HepG2 (cell line): ENCODE results near the gene FOSL2. TPM values are rescaled to one million over a fixed set of nuclear protein-coding genes. Genes with fewer than 3 reads are reported as not detected.

Experiments used
- ATF7 ChIP-seq, 2 experiments: fragments of 450-650 bp in 1 of 2; sonication (generic) in 1 of 2; formaldehyde crosslinking in 1 of 2; IDR thresholded peaks; 2 replicates each; pipeline versions ENCODE4 v1.4.0 to v1.6.1; 2016 to 2020; ENCODE audit warnings: antibody characterized with exemption in 1 of 2, mild to moderate bottlenecking in 1 of 2, missing genetic modification reagents in 1 of 2
- CREM ChIP-seq, 2 experiments: sonication (generic) in 1 of 2; formaldehyde crosslinking in 1 of 2; IDR thresholded peaks; 2 replicates each; pipeline versions ENCODE4 v1.4.0 to v1.6.1; 2016 to 2020; ENCODE audit warnings: antibody characterized with exemption in 1 of 2, mild to moderate bottlenecking in 1 of 2, missing genetic modification reagents in 1 of 2
- DZIP1 ChIP-seq: sonication (generic); formaldehyde crosslinking; IDR thresholded peaks from 2 replicates; pipeline ENCODE4 v1.5.0; 2020; ENCODE audit warnings: mild to moderate bottlenecking, missing genetic modification reagents
- EHMT2 ChIP-seq: fragments of 200-600 bp; sonication (generic); IDR thresholded peaks from 2 replicates; pipeline ENCODE4 v1.7.0; 2017; ENCODE audit warnings: antibody characterized with exemption, low read depth, low read length, borderline replicate concordance
- FOXA1 ChIP-seq, 2 experiments: fragments of 450-650 bp in 1 of 2; sonication (generic) in 1 of 2; formaldehyde crosslinking in 1 of 2; IDR thresholded peaks; 2 replicates each; pipeline versions ENCODE4 v1.4.0 to v1.6.1; 2016 to 2020; ENCODE audit warnings: missing genetic modification reagents in 1 of 2
- GABPA ChIP-seq, 2 experiments: IDR thresholded peaks; 2 replicates each; pipeline ENCODE4 v1.6.1; 2011 to 2016; ENCODE audit warnings: low read depth in 2 of 2, low read length in 1 of 2, missing biosample characterization in 1 of 2, missing genetic modification characterization in 1 of 2
- HIVEP1 ChIP-seq: sonication (generic); formaldehyde crosslinking; IDR thresholded peaks from 2 replicates; pipeline ENCODE4 v1.4.0; 2020; ENCODE audit warnings: mild to moderate bottlenecking, missing genetic modification reagents
- PRMT3 ChIP-seq: sonication (generic); formaldehyde crosslinking; IDR thresholded peaks from 2 replicates; pipeline ENCODE4 v1.8.1; 2022; ENCODE audit warnings: low read depth, mild to moderate bottlenecking, moderate library complexity, missing genetic modification reagents, borderline replicate concordance
- PRPF4 ChIP-seq: fragments of 200-400 bp; formaldehyde crosslinking; IDR thresholded peaks from 2 replicates; pipeline ENCODE4 v1.6.1; 2016; ENCODE audit warnings: low read length, low read depth; ENCODE audit not compliant: poor library complexity, severe bottlenecking
- RARG ChIP-seq: sonication (generic); formaldehyde crosslinking; IDR thresholded peaks from 2 replicates; pipeline ENCODE4 v1.4.0; 2020; ENCODE audit warnings: low read depth, mild to moderate bottlenecking, missing genetic modification reagents
- TRIM24 ChIP-seq: sonication (generic); formaldehyde crosslinking; IDR thresholded peaks from 2 replicates; pipeline ENCODE4 v1.8.0; 2022; ENCODE audit warnings: mild to moderate bottlenecking, missing genetic modification reagents
- USF2 ChIP-seq, 2 experiments: sonication (generic) in 1 of 2; formaldehyde crosslinking in 1 of 2; IDR thresholded peaks; 2 replicates each; pipeline versions ENCODE4 v1.5.1 to v1.6.1; 2011 to 2020; ENCODE audit warnings: borderline replicate concordance in 1 of 2, low read depth in 1 of 2, low read length in 1 of 2, mild to moderate bottlenecking in 1 of 2, missing genetic modification reagents in 1 of 2, moderate library complexity in 1 of 2
- ZBTB26 ChIP-seq: IDR thresholded peaks from 2 replicates; pipeline ENCODE4 v1.6.1; 2016; ENCODE audit warnings: missing compliant biosample characterization, missing genetic modification reagents, borderline replicate concordance
- ZNF101 ChIP-seq: sonication (generic); formaldehyde crosslinking; IDR thresholded peaks from 2 replicates; pipeline ENCODE4 v1.4.0; 2020; ENCODE audit warnings: mild to moderate bottlenecking, low read depth, missing genetic modification reagents, borderline replicate concordance
- ZNF660 ChIP-seq: sonication (generic); formaldehyde crosslinking; IDR thresholded peaks from 2 replicates; pipeline ENCODE4 v1.5.1; 2020; ENCODE audit warnings: mild to moderate bottlenecking, low read depth, missing genetic modification reagents, borderline replicate concordance
- ZNF691 ChIP-seq: sonication (generic); formaldehyde crosslinking; IDR thresholded peaks from 2 replicates; pipeline ENCODE4 v1.4.0; 2020; ENCODE audit warnings: missing genetic modification reagents, low read depth, mild to moderate bottlenecking, borderline replicate concordance
- ZNF766 ChIP-seq: sonication (generic); formaldehyde crosslinking; IDR thresholded peaks from 2 replicates; pipeline ENCODE4 v1.5.0; 2020; ENCODE audit warnings: missing genetic modification reagents, borderline replicate concordance
- polyA plus RNA-seq, 8 experiments: library from polyadenylated mRNA; depleted of rRNA in 3 of 8; stranded (reverse) in 7 of 8; unstranded in 1 of 8; fragments of >200 nt; fragmentation: Illumina TruSeq in 4 of 8; extraction: Trizol in 4 of 8; gene quantifications; 2 replicates each; pipeline versions ENCODE4 v1.2.1 to v1.2.3, GENCODE V29; 2011 to 2016; ENCODE audit warnings: low read depth in 4 of 8, missing spikeins in 1 of 8, mixed read lengths in 1 of 8; ENCODE audit not compliant: insufficient read depth in 1 of 8
- total RNA-seq, 5 experiments: library from RNA; depleted of rRNA; stranded (reverse); fragments of >200 nt; fragmentation: Illumina TruSeq; extraction: Trizol; gene quantifications; 2 replicates each; pipeline ENCODE4 v1.2.3, GENCODE V29; 2016; ENCODE audit warnings: low read depth in 1 of 5

Gene FOSL2
- total and polyA plus RNA-seq, 2 of the 13 experiments (the other 11 are each of a cell fraction or from before 2014, with no cell fraction given): 3.4 to 18.1 TPM

- TF ChIP-seq DZIP1 (CRISPR knock-in tag) (no peak), PRPF4 (no peak), HIVEP1 (CRISPR knock-in tag) (no peak), USF2 (IDR thresholded peaks at IDR 0.05; ENCODE audit: low read depth, low read length) (no peak), USF2 (CRISPR knock-in tag; IDR thresholded peaks at IDR 0.05; ENCODE audit: borderline replicate concordance) (no peak), RARG (CRISPR knock-in tag) (no peak), GABPA (IDR thresholded peaks at IDR 0.05; ENCODE audit: low read depth, low read length) (no peak), GABPA (CRISPR knock-in tag; IDR thresholded peaks at IDR 0.05; ENCODE audit: low read depth) (peak; percentile 82), CREM (IDR thresholded peaks at IDR 0.05) (no peak), CREM (CRISPR knock-in tag; IDR thresholded peaks at IDR 0.05) (no peak), ZNF766 (no peak), ZNF691 (CRISPR knock-in tag) (no peak), FOXA1 (IDR thresholded peaks at IDR 0.05) (no peak), FOXA1 (CRISPR knock-in tag; IDR thresholded peaks at IDR 0.05) (peak; percentile 59; the same call in 1 of the 2 replicates), EHMT2 (no peak), ZNF660 (CRISPR knock-in tag) (no peak), ZNF101 (CRISPR knock-in tag) (no peak), PRMT3 (CRISPR knock-in tag) (no peak), ZBTB26 (CRISPR knock-in tag) (no peak), TRIM24 (CRISPR knock-in tag) (no peak), ATF7 (IDR thresholded peaks at IDR 0.05) (no peak), ATF7 (CRISPR knock-in tag; IDR thresholded peaks at IDR 0.05) (no peak)
These were observed 15.5 kb downstream of the FOSL2 start (continued) for GRCh38 chr2:28407976-28408690.
